Stimulated activated CD8-positive, alpha-beta memory T cell treated with anti-CD3 and anti-CD28 coated beads, Interleukin-15, amount 100 ng/mL, for 4 hours (primary cell): ENCODE results near the gene MACROD2.
"Not testable (repeated sequence)": the region's sequence is repeated elsewhere in the genome, so short reads cannot be mapped to it uniquely, and the experiment has no call there.

ENCODE experiments used
- DNase-seq, 2 donors: peaks; one replicate each; pipeline ENCODE4 v3.0.0-alpha.2; 2020; ENCODE audit warnings: low read depth in 2 of 2

The MACROD2 gene

DNA sequence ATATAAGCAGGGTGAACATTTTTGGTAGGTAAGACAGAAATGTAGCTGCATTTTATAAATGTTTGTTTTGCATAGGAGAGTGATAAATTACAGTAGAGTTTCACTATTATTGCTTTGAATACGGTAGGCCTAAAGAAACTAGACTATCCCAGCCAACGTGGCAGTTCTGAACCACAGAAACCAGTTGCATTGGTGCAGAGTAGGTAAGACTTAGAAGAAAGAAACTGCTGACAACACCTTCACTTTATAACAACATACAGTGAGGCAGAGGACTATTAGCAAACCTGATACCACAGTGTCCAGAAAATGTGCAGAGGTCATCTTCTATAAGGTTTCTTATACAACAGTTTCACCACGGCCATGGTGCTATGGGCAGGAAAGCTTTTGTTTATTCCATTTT lies 2011.8 kb downstream of the MACROD2 start:
- DNase-seq = no peak

DNA sequence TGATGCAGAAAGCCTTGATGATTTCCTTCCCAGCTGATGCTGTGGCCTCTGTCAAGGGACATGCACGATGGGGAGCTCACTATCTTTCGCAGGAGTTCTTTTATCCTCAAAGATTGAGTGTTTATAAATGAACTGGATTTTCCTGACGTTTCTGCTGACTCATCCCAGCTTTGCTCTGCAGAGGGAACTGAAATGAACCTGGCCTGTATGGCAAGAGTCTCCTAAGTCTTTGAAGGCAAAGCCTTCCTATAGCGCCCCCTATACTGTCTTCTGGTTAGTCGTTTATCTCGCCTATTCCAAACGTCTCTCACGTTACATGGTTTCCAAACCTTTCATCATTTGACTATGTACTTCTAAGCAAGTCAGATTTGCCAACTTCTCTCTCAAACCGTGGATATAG lies 2012.6 kb downstream of the MACROD2 start:
- no peak for DNase-seq

DNA sequence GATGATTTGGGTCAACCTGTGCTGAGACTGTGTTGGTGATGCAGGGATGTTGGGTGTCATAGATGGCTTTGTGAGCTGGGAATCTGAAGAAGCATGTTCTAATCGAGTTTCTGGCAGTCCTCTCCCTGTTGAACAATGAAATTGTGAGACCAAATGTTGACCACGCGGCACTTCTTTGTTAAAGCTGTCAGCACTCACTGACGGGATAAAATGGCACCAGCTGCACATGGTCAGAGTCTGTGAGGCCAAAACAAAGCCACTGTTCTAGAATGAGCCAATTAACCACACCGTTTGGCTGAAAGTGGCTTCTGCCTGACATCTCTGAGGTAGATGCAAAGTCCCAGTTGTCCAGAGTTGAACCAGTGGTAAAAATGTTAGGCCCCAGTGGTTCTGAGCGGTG lies 2015.7 kb downstream of the MACROD2 start:
- DNase-seq = no peak

DNA sequence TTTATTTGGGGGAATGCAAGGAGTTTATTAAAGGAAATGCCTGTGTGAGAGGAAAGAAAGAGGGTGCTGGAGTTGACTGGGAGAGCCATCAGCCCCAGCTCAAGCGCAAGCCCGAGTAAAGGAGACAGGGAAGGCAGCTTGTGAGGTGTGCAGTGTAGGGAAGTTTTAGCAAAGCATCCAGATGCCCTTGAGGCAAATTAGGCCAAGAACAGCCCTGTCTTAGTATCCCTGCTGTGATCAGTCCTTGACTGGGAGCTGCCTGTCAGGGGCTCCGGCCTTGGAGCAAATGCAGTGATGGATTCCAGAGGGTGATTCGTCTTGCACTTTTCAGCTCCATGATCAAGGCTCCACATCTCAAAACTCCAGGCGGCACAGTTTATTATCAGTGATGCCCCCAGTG lies 2016.2 kb downstream of the MACROD2 start:
- no peak for DNase-seq

DNA sequence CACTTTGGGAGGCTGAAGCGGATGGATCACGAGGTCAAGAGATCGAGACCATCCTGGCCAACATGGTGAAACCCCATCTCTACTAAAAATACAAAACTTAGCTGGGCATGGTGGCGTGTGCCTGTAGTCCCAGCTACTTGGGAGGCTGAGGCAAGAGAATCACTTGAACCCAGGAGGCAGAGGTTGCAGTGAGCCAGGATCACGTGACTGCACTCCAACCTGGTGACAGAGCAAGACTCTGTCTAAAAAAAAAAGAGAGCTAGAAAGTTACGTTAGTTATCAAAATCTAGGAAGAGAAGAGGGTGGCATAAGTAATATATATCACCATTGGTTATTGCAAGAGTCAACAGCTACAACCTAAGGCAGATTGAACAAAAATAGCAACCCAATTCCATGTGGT lies 2017.6 kb downstream of the MACROD2 start:
- not testable (repeated sequence) for DNase-seq

DNA sequence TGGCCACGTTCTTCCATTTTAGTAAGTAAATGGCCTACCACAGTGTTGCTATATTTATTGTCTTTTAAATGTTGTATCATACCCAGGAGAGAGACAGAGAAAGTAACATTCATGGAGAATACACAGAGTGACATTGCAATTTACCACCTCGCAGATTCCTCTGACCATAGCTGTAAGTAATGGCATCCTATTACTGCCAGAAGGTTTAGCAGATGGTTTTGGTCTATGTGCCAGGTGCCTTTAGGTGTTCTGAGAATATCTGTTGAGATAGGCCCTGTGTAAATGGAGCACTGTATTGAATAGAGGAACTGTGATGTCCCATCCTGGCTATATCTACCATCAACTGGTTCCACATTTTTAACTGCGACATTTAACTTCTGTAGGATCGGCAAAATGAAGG lies 2018.3 kb downstream of the MACROD2 start:
- no peak for DNase-seq

DNA sequence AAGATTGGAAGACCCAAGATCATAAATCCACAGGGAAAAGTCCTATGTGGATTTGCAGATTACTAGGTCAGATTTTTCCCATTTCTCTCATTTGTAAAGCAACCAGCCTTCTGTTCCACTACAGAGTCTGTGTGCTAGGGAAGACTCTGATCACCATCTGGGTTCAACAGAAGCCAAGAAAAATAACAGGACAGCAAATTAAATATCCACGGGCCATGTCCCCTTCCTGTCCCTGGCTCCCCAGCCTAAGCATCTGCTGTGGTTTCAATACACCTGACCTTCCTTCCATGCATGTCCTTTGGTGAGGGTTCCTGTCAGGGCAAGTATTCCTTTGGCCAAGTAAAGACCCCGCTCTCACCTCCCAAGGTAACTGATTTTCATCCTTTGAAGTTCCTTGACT lies 2019.1 kb downstream of the MACROD2 start:
- DNase-seq = no peak

DNA sequence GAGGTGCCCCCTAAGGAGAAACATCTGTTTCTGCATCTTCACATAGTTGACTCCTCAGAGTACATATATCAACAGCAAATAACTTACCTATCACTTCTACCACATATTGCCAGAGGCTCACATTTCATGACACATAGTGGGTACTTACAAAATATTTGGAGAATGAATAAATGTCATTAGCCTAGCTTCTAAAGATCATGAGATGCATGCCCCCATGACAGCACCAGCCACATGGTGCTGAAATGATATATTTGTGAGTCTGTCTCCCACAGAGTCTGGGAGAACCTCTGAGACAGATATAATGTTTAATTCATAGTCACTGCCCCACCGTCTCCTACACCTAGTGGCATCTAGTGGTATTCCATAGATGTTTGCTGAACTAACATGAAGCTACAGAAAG lies 2022.3 kb downstream of the MACROD2 start:
- no peak for DNase-seq

DNA sequence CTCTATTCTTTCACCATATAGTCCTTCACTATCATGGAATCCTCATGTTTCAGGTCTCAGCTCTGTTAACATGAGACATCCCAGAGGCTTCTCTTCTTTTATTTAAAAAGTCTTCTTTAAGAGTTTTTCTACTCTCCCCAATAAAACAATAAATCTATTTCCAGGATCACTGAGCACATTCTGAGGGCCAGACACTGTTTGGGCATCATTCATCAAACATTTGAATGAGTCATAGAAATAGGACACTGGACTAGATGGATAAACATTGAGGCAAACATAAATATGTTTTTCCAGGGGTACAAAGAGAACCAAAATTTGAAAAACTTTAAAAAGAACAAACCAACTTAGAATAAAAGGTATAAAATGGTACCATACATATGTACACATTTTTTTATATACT lies 2023.6 kb downstream of the MACROD2 start:
- no peak for DNase-seq

DNA sequence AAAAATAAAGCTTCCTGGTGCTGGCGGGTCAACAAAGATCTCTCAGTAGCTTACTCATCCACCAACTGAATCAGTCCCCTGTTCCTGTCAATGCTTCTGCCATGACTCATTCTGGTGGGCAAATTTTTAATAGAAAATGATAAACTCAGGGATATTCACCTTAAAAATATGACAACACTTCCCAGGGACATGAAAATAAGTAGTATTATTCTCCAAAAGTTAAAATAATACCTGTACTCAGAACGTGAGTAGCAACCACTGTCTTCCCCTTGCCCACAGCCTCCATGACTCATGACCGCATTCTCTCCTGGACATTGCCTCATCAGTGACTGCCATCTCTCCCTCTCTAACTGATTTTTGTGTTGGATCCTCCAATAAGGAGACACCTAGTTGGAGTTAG lies 2025.7 kb downstream of the MACROD2 start:
- DNase-seq = no peak

DNA sequence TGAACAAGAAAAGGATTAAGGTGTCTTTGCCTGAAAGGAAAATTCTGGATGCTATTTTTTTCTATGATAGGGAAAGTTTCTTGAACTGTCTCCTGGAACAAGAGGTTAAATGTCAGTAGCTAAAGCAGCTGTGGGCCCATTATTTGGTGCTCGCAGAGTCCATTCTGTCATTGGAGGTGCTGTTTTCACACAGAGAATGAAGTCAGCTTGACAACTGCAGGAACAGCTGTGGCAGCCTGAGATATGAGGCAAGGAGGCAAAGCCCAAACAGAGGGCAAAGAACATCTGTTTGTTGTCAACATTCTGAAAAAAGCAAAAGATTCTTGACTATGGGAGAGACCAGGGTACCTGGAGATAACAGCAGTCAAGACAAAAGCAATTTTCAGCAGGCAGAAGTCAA lies 2029.8 kb downstream of the MACROD2 start:
- no peak for DNase-seq

DNA sequence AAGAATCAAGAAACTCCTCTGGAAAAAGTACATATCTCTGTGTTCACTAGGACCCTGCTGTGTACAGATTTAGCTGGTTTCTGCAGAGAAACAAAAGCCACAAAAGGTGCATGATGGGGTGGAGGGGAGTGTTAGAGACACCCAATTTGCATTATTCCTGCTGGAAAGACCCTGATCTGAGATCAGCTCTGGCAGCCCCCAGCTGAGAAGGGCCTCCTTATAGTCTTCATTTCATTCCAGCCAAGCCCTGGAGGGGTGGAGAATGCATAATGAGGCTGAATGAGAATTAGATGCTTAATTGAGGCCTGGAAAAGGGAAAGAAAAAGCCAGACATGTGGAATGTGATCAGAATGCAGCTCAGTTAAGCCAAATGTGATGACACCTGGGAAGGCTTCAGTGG lies 2032.4 kb downstream of the MACROD2 start:
- no peak for DNase-seq

DNA sequence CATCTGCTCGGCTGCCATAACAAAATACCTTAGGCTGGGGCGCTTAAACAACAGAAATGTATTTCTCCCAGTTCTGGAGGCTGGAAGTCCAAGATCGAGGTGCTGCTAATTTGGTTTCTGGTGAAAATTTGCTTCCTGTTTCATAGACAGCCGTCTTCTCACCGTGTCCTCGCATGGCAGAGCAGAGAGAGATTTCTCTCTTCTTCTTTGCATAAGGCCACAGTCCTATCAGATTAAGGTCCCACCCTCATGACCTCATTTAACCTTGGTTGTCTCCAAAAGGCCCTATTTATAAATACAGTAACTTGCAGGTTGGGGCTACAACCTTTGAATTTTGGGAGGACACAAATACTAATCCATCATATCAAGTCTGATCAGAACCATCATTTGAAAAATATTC lies 2033.6 kb downstream of the MACROD2 start:
- DNase-seq = no peak

DNA sequence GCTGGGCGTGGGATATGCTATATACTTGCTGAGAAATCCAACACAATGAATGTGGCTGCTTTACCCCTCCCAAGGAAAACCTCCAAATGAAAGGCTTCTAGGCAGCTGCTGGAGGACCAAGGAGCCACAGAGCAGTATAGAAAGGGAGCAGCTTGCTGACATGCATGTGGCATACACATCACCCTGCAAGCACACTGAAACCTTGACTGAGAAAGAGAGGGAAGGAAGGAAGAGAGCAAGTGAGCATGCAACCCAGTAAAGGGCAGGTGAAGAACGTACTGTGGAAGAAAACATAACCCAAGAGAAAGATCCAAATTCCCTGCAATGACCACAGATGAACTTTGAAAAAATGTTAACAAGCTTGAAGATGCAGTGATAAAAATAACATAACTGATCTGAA lies 2034.9 kb downstream of the MACROD2 start:
- DNase-seq = no peak

DNA sequence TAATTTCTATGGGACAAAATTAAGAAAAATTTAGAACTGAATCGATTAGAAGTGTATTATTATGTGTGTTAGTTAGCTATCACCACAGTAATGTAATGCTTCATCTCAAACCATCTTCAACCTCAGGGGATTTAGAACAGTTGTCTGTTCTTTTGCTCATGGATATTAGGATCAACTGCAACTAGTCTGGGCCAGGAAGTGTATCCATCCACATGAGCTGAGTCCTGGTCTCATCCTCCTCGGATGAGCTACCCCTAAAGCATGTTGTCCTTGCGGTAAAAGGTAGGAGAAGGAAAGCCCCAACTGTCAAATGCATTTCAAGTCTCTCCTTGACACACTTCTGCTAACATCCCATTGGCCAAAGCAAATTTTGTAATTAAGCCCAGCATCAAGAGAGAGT lies 2040.3 kb downstream of the MACROD2 start:
- no peak for DNase-seq

DNA sequence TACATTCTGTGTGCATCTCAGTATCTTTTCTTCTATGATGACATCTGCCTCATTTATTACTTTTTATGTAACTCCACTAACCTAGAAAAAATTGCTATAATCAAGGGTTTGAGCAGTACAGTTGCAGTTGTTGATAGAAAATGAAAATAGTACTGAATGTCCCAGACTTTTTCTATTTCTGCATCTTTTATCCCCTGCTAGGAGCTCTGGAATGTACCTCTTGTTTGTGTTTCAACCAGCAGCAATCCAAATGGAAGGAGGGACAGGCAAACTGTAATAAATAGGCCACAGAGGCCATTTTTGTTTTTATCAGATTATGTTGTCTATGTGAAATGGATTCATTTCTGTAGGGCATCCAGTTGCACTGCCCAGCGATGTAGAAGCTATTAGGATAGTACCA lies 2041.0 kb downstream of the MACROD2 start:
- no peak for DNase-seq

DNA sequence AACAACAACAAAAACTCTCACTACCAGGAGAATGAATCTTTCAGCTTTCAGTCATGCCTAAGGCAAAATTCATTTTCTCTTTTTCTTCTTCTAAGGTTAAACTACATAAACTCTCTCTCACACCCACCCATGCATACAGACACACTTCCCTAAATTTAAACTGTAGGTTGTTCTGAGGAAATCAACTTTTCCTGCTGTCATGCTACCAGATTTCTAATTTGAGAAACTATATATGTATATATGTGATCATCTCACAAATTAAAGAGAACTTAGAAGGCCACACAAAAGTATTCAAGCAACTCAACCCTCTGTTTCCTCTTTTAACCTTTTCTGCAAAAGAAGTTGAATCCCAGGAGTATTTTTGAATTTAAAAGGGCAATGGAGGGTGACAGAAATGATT lies 2045.4 kb downstream of the MACROD2 start:
- DNase-seq = no peak

DNA sequence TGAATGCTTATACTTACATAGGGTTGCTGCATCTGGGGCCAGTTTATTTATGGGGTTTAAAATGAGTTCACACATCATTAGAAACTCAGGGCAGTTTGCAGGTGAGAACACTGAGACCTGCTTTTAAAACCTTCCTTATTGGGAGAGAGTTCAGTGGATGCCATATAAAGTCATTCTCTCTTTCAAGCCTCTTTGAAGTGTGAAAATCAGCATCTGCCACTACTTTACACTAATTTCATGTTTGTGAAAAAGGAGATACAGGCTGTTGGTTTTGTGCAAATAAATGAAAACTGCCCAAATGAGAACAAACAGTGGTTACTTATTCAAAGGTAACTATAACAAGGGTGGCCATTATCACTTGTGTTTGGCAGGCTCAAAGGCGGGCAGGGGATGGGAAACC lies 2047.4 kb downstream of the MACROD2 start:
- no peak for DNase-seq

DNA sequence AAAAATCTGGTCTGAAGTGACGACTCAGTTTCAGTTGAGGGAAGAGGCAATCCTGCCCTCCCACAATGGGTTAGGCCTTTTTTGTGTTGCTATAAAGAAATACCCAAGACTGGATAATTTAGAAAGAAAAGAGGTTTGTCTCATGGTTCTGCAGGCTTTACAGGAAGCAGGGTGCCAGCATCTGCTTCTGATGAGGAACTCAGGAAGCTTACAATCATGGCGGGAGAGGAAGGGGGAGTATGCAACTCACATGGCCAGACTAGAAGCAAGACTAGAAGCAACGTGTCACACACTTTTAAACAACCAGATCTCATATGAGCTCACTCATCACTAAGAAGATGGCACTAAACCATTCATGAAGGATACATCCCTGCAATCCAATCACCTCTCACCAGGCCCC lies 2048.6 kb downstream of the MACROD2 start:
- DNase-seq = no peak

DNA sequence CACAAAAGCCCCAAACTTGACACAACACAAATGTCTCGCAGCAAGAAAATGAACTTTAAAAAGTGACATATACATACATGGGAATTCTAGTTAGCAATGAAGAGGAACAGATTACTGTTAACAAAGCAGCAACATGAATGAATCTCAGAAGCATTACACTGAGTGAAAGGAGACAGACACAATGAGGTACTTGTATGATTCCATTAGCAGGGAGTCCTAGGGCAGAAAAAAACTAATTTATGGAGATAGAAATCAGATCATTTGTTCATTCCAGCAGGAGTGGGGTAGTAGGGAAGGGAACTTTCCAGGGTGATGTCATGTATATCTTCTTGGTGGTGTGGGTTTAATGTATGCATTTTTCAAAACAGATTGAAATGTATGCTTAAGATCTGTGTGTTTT lies 2053.6 kb downstream of the MACROD2 start:
- no peak for DNase-seq

DNA sequence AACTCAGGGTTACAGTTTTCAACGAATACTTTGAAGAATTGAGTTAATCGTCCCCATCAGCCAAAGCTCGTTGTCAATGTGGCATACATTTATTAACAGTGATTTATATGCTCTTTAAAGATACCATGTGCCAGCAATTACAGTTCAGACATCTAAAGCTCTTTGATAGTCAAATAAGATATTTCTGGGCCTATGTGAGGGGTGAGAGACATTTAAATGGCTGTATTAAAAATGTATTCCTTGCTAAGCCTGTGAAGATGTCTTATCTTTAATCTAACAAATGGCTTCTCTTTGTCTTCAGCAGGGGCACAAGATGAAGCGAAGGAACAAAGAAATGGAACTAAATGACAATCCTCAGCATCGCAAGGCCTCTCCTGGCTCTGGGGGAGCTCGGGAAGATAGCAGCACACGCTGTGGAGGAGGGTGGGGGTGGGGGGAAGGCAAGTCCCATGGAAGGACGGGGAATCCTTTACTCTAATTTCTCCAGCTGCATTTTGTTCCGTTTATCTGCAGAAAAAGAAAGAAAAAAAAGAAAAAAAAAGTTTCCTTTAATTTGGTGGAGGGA lies 2054.3 kb downstream of the MACROD2 start:
- no peak for DNase-seq

DNA sequence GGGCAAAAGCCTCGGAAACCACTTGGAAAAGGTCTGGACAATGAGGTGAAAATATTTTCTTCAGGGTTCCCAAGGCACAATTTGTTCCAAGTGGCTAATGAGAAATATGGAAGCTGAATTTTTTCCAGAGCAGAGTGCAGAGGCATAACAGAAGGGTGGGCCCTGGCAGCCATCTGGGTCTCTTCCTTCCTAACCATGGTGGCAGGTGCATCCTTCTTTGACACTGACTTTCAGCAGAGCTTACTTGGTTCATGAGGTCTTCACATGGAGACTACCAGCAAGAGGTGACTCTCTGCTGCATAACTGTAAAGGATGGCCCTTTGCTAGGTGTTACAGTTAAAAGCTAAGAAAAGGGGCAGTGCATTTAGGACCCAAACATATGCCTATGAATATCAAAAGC lies 2055.1 kb downstream of the MACROD2 start:
- no peak for DNase-seq

DNA sequence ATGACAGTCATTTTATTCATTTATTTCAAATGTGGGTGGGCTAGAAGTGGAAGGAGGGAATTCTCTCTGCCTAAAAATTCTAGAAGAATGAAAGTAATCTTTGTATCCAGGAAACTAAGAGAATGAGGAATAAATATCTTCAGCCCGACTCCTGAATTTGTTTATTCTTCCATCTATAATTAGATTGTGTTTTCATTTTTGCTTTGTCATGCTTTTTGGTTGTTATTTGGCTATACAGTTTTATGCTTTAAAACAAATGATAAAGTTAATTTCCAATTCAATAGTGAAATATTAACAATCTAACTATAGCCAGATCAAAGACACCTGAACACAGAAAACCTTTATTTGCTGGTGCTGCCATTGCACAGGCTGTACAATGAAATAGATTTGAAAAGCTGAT lies 2056.7 kb downstream of the MACROD2 start:
- no peak for DNase-seq

DNA sequence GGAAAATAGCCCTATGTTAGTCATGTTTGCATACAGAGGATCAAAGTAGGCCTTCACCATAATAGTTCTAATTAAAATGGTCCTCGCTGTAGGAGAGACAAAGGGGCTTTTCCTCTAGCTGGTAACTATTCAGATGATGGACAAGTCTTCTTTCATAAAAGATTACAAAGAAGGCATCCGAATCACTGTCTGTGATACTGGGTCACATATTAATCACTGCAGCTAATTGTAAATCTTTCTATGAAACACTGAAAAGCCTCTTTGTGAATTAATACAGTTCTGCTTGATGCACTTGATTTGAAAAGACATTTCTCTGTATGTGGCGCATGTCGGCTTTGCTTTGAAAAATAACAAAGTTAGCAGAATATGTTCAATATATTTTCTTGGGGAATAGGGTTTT lies 2057.1 kb downstream of the MACROD2 start:
- DNase-seq = no peak

DNA sequence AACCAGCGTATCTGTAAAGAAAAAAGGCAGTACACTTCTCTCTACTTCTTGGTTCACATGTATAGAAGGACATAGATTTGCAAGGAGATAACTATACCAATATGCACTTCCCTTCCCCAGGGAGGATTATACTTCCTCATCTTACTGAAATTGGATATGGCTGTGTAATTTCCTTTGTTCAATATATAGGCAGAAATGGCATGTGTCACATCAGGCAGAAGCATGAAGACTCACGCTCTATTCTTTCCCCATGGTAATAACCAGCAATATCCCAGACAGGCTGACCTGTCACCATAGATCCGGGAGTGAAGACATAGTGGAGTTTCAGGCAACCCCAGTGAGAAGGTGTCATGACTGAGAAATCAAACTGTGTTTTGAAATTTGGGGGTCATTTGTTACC lies 2059.7 kb downstream of the MACROD2 start:
- DNase-seq = no peak
